Stimulated activated naive CD8-positive, alpha-beta T cell treated with anti-CD3 and anti-CD28 coated beads, Interleukin-15, amount 100 ng/mL, for 72 hours (primary cell): ENCODE measurements around the gene ATP5F1D.
A peak's percentile ranks its signal among the peaks of the same experiment; 100 is the strongest.

ENCODE experiments used
- ATAC-seq: fragments of 150-1000 bp; cut with Tn5 transposase; 2 replicates; pipeline ENCODE4 v1.10.0; 2021; ENCODE audit warnings: mild to moderate bottlenecking, moderate library complexity
- DNase-seq, 2 donors: peaks; one replicate each; pipeline ENCODE4 v3.0.0; 2021 to 2022
- H3K27ac Mint-ChIP-seq, 2 donors: one replicate each; pipeline ENCODE4 v1.8.0; 2022; ENCODE audit warnings: mild to moderate bottlenecking in 2 of 2, mixed read lengths in 2 of 2, moderate library complexity in 2 of 2
- H3K27me3 Mint-ChIP-seq: one replicate; pipeline ENCODE4 v1.8.0; 2022; ENCODE audit warnings: mixed read lengths
- H3K4me1 Mint-ChIP-seq: one replicate; pipeline ENCODE4 v1.8.0; 2022; ENCODE audit warnings: mild to moderate bottlenecking, mixed read lengths
- H3K4me3 Mint-ChIP-seq, 2 donors: one replicate each; pipeline ENCODE4 v1.8.0; 2022; ENCODE audit warnings: mild to moderate bottlenecking in 2 of 2, mixed read lengths in 2 of 2, moderate library complexity in 1 of 2
- H3K9me3 Mint-ChIP-seq, 2 donors: one replicate each; pipeline ENCODE4 v1.8.0; 2022; ENCODE audit warnings: mixed read lengths in 2 of 2

The ATP5F1D gene

DNA sequence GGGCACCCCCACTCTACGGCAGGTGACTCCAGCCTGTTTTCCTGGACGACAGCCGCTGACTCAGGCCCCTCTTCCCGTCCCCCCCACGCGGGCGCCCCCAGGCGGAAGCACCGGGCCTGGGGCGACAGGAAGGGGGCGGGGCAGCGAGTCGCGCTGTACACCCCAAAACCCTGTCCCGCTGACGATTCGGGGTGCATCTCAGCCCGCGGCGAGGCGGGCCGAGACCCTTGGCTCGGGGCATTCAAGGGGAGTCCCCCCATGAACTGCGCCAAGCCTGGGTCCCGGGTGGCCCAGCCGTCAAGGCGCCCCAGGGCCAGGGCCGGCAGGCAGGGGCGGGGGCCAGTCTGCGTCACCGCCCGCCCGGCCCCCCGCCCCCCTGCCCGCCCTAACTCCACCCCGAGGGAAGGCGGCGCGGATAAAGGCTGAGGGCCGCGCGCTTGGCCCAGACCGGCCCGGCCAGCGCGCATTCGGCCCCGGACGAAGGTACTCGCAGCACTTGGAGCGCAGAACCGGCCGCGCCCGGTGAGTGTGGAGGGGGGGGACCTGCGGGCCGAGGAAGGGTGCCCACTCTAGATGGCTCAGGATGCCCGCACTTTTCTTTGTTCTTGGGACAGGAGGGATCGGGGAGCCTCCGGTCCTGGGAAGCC, 6.7 kb downstream of the ATP5F1D start, which contains the start of gene MIDN:
TSS of gene MIDN (plus strand) at position 445 of the 647 bp plus-strand sequence. CDS start 1,714 bp downstream, outside the sequence.
- H3K4me3 Mint-ChIP-seq = peak within 1 kb of the TSS; percentile 78 to 79

DNA sequence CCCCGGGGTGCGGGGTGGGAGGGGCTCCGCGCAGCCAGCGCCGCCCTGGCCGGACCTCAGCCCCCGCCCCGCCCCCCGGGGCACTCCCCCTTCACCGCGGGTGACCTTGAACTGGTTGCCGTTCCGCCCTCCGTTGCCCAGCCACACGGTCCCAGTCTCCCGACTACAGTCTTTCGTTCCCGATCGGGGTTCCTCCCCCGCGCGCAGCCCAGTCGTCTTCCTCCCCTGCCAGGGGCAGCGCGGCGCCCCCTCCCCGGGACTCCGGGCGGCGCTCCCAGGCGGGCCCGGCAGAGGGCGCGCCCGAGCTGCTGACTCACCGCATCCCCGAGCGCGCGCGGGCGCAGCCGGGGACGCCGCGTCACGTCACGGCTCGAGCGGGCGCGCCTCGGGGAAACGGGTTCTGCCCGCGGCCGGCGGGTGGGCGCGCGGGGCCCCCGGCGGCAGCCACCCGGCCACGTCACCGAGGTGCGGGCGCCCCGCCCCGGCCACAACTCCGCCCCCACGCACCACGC, 7.3 kb downstream of the ATP5F1D start:
- Mint-ChIP-seq H3K9me3 (no peaks in the 10 kb centered on the region), H3K27ac (peak overlapping the region in 1 of 2 donors; percentile 52), H3K4me3 (peak overlapping the region; percentile 78 to 79), H3K4me1 (peaks cover 23% of the 10 kb centered on the region), H3K27me3 (no peaks in the 10 kb centered on the region)
- ATAC-seq = peak; percentile 8
- DNase-seq = peak; percentile 85 to 90

More for the DNA sequence above, 6.7 kb downstream of the ATP5F1D start, which contains the start of gene MIDN:
- ATAC-seq (peak; percentile 8), DNase-seq (peak; percentile 69 to 75)
- Mint-ChIP-seq H3K4me1 (peaks cover 23% of the 10 kb centered on the region), H3K27me3 (no peaks in the 10 kb centered on the region), H3K9me3 (no peaks in the 10 kb centered on the region), H3K27ac (peak within 1 kb of the TSS; percentile 52 to 95)

DNA sequence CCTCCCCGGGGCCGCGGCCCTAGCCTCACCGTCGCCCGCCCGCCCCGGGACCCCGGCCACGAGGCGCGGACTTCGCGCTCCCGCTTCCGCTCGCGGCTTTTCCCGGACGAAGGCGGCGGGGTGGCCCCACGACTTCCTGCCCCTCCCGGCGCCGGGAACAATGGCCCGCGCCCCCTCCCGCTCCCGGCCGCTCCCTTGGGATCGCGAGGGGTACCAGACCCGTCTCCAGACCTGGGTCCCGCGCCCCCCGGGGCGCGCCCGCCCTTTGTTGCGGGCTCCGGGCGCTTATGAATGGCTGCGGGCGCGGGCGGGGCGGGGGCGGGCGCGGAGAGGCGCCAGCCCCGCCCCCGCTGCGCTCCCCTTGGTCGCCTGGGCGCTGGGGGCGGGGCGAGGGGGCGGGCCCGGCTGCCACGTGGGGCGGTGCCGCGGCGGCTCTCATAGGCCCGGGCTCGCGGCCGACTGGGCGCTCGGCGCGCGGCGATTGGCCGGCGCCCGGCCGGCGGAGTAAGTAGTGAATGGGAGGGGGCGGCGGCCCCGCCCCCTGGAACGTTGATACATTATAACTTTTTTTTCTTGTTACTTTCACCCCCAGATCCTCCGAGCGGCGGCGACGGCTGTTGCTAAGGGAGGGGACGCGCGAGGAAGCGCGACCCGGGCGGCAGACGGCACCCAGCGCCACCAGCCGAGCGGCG, 7.9 kb downstream of the ATP5F1D start:
- Mint-ChIP-seq H3K4me3 (peak overlapping the region; percentile 76 to 82), H3K4me1 (peaks cover 21% of the 10 kb centered on the region), H3K9me3 (no peaks in the 10 kb centered on the region), H3K27ac (peak overlapping the region in 1 of 2 donors; percentile 54), H3K27me3 (no peaks in the 10 kb centered on the region)
- peak; percentile 53 for ATAC-seq
- peak; percentile 93 to 94 for DNase-seq

DNA sequence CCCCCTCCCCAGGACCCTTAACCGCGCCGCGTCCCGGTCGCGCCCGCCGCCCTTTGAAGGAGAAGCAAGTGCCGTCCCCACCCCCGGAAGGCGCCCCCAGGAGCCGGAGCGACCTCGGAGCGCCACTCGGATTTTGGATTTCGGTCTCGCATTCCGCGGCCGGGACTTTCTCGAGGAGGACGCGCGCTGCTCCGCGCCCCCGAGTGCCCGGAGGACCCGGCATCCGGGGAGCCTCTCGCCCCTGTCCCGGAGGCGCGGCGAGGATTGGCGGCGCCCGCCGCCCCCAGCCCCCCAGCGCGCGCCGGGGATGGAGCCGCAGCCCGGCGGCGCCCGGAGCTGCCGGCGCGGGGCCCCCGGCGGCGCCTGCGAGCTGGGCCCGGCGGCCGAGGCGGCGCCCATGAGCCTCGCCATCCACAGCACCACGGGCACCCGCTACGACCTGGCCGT, 8.5 kb downstream of the ATP5F1D start:
- Mint-ChIP-seq H3K4me3 (peak overlapping the region; percentile 76 to 82), H3K9me3 (no peaks in the 10 kb centered on the region), H3K27ac (peak overlapping the region in 1 of 2 donors; percentile 54), H3K4me1 (peaks cover 21% of the 10 kb centered on the region), H3K27me3 (no peaks in the 10 kb centered on the region)
- ATAC-seq (no peak), DNase-seq (no peak)

DNA sequence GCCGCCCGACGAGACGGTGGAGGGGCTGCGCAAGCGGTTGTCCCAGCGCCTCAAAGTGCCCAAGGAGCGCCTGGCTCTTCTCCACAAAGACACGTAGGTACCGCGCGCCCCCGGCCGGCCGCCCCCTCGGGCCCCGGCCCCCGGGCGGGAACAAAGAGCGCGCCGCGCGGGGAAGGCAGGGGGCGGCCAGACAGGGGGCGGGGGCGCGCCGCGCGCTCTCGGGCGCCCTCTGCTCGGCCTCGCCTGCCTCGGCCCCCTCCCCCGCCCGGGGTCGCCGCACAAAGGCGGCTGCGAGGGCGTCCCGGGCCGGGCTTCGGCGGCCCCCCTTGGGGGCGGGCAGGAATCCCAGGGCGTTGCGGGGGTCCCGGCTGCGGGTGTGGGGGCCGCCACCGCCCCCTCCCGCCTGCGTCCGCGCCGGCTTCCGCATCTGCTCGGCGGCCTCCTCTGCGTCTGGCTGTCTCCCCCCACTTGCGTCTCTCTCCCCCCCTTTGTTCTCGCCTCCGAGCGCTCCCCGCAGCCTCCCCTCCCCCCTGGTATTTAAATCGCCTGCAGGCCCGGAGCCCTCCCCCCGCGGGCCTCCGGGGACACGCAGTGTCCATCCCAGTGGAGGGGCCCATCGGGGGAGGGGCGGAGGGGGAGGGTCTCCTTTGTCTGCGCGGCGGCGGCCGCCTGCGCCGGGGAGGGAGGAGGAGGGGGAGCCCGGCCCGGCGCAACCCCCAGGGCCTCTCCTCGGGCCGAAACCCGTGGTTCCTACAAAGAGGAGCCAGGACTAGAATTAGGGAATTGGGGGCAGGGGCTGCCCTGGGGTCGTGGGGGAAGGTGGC, 9.1 kb downstream of the ATP5F1D start:
- ATAC-seq = no peak
- H3K27me3 Mint-ChIP-seq = no peaks in the 10 kb centered on the region
- peak; percentile 51 to 66 for DNase-seq
- peak overlapping the region in 1 of 2 donors; percentile 95 for H3K27ac Mint-ChIP-seq
- H3K9me3 Mint-ChIP-seq = no peaks in the 10 kb centered on the region
- peak overlapping the region; percentile 95 to 98 for H3K4me3 Mint-ChIP-seq
- peaks cover 22% of the 10 kb centered on the region for H3K4me1 Mint-ChIP-seq

DNA sequence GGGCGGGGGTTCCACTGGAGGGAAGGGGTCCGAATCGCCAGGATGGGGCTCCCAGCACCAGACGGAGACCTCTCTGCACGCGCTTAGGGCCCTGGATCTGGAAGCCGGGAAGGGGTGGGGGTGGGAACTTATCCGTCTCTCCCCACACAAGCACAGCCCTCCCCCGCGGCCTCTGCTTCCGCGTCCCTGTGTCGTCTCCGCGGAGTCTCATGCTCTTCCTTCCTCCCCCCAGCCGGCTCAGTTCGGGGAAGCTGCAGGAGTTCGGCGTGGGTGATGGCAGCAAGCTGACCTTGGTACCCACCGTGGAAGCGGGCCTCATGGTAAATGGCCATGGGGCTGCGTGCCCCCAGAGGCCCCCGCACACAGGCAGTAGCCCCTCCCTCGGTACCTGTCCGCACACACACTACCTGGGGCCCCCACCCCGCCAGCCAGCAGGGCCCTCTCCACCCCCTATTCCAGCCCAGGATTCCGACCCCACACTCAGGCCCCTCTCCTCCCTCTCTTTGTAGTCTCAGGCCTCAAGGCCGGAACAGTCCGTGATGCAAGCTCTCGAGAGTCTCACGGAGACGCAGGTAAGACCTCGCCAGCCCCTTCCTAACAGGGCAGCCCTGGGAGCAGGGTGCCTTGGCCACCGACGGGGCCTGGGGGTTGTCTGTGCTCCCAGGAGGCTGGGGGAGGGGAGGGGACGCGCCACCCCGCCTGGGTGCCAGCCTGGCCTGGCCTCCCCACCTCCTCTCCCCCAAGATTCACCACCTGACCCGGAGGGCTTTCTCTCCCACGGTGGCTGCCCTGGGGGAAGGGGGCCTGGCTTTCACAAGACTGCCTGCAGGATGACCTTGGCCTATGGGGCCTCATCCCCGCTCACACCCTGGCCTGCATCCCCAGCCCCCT, 10.0 kb downstream of the ATP5F1D start:
- peak overlapping the region; percentile 95 for H3K27ac Mint-ChIP-seq
- H3K9me3 Mint-ChIP-seq = no peaks in the 10 kb centered on the region
- H3K4me1 Mint-ChIP-seq = peaks cover 32% of the 10 kb centered on the region
- H3K4me3 Mint-ChIP-seq = peak overlapping the region; percentile 95 to 98
- DNase-seq (peak; percentile 70 to 76), ATAC-seq (peak; percentile 3)
- H3K27me3 Mint-ChIP-seq = no peaks in the 10 kb centered on the region

DNA sequence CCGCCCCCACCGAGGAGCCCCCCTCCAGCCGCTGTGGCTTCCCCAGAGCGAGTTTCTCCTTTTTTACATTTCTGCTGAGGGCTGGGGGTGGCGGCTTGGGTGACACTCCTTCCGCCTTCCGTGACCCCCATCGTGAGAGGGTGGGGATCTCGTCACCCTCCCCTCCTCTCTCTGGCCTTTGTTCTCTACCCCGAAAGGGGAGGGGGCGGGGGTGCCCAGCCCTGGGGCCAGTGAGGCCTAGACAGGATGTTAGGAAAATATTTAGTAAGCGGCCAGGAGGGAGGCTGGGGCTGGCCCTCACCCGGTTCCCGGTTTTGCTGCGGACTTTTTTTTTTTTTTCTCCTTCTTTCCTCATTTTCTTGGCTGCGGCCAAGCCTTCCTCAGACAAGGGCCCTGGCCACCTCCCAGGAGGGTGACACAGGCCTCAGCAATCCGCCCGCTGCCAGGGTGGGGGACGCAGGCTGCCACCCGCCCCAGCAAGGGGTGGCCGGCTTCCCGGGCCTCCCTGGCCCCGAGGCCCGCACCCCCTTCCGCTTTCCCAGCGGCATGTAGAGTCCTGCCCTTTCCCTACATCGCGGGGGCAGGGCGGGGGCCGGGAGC, 10.8 kb downstream of the ATP5F1D start:
- H3K4me1 Mint-ChIP-seq = peaks cover 35% of the 10 kb centered on the region

DNA sequence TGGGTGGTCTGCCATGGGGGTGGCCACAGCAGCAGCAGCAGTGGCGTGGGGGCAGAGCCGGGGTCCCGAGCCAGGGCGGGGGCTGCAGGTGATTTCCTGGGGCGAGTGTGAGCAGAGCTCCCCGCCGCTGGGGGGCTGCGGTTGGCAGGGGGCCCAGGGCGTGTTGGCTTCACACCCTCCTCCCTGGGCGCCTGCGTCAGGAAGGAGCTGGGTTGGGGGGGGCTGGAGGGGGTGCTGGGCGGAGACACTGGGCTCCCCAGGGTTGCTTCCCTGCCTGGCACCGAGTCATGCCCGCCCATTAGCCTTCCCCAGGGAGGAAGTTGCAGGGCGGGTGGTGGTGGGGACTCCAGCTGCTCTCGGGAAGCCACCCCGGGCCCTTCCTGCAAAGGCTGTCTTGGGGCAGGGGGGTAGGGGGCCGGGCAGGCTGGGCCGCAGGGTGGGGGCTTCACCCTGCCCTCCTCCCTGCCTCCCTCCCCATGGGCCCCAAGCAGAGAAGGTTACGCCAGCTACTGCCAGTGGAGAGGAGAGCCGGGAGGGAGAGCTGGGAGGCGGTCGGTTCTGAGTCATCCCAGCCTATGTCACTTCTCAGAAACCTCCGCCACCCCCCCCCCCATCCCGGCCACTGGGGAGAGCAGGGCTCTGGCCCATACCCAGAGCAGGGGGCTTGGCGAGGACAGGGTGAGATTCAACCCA, 11.4 kb downstream of the ATP5F1D start:
- peak; percentile 75 to 87 for DNase-seq
- H3K9me3 Mint-ChIP-seq = no peaks in the 10 kb centered on the region
- H3K27me3 Mint-ChIP-seq = no peaks in the 10 kb centered on the region
- ATAC-seq = peak; percentile 60
- H3K27ac Mint-ChIP-seq = peak overlapping the region; percentile 90 to 94
- peak overlapping the region; percentile 95 to 98 for H3K4me3 Mint-ChIP-seq
- H3K4me1 Mint-ChIP-seq = peaks cover 42% of the 10 kb centered on the region

More for the DNA sequence above, 10.8 kb downstream of the ATP5F1D start:
- Mint-ChIP-seq H3K4me3 (peak overlapping the region; percentile 95 to 98), H3K27ac (peak overlapping the region; percentile 86 to 94), H3K9me3 (no peaks in the 10 kb centered on the region), H3K27me3 (no peaks in the 10 kb centered on the region)
- ATAC-seq (peak; percentile 42), DNase-seq (peak; percentile 77 to 89)

DNA sequence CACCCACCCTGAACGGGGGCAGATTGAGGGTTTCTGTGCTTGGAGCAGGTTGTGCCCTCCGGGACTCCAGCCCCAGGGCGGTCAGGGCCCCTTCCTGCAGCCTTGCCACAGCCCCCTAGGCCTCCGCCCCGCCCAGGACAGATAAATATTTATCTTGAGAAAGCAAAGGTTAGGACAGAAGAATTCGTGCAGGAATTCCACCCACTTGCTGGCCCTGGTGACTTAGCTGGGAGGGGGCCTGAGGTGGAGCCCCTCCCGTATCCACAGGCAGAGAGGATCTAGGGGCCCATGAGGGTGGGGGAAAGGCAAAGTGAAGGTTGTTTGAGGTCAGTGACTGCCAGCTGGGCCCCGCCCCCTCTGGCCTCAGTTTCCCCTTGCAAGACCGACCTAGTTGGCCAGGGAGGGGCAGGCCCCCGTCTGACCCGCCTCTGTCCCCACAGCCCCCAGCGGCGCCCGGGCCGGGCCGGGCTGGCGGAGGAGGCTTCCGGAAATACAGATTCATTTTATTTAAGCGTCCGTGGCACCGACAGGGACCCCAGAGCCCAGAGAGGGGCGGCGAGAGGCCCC, 12.0 kb downstream of the ATP5F1D start:
- Mint-ChIP-seq H3K27ac (peak overlapping the region; percentile 85 to 90), H3K9me3 (no peaks in the 10 kb centered on the region), H3K27me3 (no peaks in the 10 kb centered on the region), H3K4me3 (peak overlapping the region; percentile 83 to 98), H3K4me1 (peaks cover 48% of the 10 kb centered on the region)
- ATAC-seq (no peak), DNase-seq (no peak)

DNA sequence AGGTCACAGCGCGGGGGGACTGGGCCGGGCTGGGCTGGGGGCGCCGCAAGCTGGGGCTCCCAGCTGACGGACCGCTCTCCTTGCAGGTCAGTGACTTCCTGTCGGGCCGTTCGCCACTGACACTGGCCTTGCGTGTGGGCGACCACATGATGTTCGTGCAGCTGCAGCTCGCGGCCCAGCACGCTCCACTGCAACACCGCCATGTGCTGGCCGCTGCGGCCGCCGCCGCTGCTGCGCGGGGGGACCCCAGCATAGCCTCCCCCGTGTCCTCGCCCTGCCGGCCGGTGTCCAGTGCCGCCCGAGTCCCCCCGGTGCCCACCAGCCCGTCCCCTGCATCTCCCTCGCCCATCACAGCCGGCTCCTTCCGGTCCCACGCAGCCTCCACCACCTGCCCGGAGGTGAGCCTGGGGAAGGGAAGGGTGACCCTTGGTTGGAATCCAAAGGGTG, 12.6 kb downstream of the ATP5F1D start:
- Mint-ChIP-seq H3K4me1 (peaks cover 53% of the 10 kb centered on the region), H3K27ac (no peak overlapping the region), H3K27me3 (no peaks in the 10 kb centered on the region), H3K4me3 (no peak overlapping the region), H3K9me3 (no peaks in the 10 kb centered on the region)
- ATAC-seq = no peak
- no peak for DNase-seq

DNA sequence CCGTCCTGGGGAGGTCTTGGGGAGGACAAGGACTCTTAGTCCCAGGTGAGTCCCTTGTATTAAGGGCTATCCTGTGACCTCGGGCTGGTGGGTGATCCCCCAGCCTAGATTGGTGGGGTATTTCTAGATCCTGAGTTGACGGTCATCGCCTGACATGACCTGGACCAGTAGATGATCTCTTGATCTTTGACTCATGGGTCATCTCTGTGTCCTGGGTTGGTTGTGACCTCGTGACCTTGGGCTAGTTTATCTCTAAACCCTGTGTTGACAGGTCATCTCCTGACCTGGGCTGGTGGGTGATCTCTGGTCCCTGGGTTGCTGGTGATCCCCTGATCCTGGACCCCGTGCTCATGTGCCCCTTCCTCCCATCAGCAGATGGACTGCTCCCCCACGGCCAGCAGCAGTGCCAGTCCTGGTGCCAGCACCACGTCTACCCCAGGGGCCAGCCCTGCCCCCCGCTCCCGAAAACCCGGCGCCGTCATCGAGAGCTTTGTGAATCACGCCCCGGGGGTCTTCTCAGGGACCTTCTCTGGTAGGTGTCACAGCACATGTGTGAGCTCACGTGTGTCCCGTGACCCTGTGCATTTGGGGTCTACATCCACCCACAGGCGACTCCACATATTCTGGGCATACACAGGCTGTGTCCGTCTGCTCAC, 13.1 kb downstream of the ATP5F1D start:
- Mint-ChIP-seq H3K9me3 (no peaks in the 10 kb centered on the region), H3K4me3 (peak overlapping the region in 1 of 2 donors; percentile 10), H3K4me1 (peaks cover 59% of the 10 kb centered on the region)

DNA sequence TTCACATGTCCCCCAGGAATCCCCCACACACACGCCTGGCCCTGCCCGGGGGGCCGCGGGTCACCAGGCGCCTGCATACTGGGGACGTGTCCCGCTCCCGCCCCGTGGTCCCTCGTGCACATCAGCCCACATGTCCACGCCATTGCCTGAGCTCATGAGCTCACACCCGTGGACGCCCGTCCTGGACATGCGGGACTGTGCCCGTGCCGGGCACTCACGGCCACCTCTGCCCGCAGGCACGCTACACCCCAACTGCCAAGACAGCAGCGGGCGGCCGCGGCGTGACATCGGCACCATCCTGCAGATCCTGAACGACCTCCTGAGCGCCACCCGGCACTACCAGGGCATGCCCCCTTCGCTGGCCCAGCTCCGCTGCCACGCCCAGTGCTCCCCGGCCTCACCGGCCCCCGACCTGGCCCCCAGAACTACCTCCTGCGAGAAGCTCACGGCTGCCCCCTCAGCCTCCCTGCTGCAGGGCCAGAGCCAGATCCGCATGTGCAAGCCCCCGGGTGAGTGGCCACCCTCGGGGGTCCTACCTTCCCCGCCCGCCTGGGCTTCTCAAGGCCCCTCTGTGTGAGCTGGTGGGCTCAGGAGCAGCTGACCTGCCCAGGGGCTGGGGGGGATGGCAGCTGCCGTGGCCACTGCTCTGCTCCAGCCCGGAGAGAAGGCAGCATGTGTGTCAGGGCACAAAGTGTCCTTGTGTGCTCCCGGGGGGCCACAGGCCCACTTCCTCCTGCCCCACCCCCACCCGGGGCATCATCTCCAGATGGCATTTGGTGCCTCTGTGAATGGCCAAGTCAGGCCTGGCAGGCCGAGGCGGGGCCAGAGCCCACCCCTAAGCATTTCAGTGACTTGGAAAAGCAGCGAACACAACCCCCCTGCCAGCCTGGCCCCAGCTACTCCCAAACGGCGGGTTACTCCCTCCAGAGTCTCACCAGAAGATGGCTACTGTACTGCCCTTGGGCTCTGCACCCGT, 13.9 kb downstream of the ATP5F1D start:
- H3K4me1 Mint-ChIP-seq = peaks cover 63% of the 10 kb centered on the region
- ATAC-seq = no peak
- no peak for DNase-seq
- no peak overlapping the region for H3K4me3 Mint-ChIP-seq
- H3K27me3 Mint-ChIP-seq = no peaks in the 10 kb centered on the region
- H3K9me3 Mint-ChIP-seq = no peaks in the 10 kb centered on the region
- H3K27ac Mint-ChIP-seq = peak overlapping the region in 1 of 2 donors; percentile 76

More for the DNA sequence above, 13.1 kb downstream of the ATP5F1D start:
- DNase-seq (no peak), ATAC-seq (no peak)
- H3K27ac Mint-ChIP-seq = peak overlapping the region in 1 of 2 donors; percentile 44
- no peaks in the 10 kb centered on the region for H3K27me3 Mint-ChIP-seq
